Brain microvascular endothelial cell (primary cell): Measurements from ENCODE around the gene NATD1.
A peak's percentile ranks its signal among the peaks of the same experiment; 100 is the strongest.
"Not testable (repeated sequence)": the region's sequence is repeated elsewhere in the genome, so short reads cannot be mapped to it uniquely, and the experiment has no call there.

Experiments used
- DNase-seq: peaks from one replicate; pipeline ENCODE4 v3.0.0-alpha.2; 2020
- H3K27ac ChIP-seq: fragments of 250-450 bp; sonication (Bioruptor Pico); 2 replicates; pipeline ENCODE4 v1.5.1; 2020; ENCODE audit warnings: mild to moderate bottlenecking, moderate library complexity
- H3K27me3 ChIP-seq: fragments of 250-450 bp; sonication (Bioruptor Pico); replicated peaks from 2 replicates; pipeline ENCODE4 v1.5.1; 2020; ENCODE audit warnings: mild to moderate bottlenecking
- H3K36me3 ChIP-seq: fragments of 250-450 bp; sonication (Bioruptor Pico); replicated peaks from 2 replicates; pipeline ENCODE4 v1.5.1; 2020; ENCODE audit warnings: mild to moderate bottlenecking
- H3K4me3 ChIP-seq: 2 replicates; pipeline ENCODE4 v1.5.1; 2011; ENCODE audit warnings: low read depth, mild to moderate bottlenecking, control low read depth, low read length, moderate library complexity
- in situ Hi-C: cut with HindIII; loops from 2 replicates; pipeline ENCODE4 v1.10.0; 2017; ENCODE audit warnings: low sequenced_read_pairs, low pct_ligation_motif_present
- TF ChIP-seq, protein P1 (sequence below): IDR thresholded peaks from 2 replicates; pipeline ENCODE4 v1.5.1; 2011; ENCODE audit warnings: low read depth, mild to moderate bottlenecking, moderate library complexity, low read length, control low read depth, inconsistent platforms; ENCODE audit errors: missing control alignments

NATD1 gene

GRCh38 chr17:21233581-21234347 lies 19.4 kb downstream of the NATD1 start:
- no peak overlapping the region for H3K4me3 ChIP-seq
- no peaks in the 10 kb centered on the region for H3K36me3 ChIP-seq
- TF ChIP-seq, protein P1, sequence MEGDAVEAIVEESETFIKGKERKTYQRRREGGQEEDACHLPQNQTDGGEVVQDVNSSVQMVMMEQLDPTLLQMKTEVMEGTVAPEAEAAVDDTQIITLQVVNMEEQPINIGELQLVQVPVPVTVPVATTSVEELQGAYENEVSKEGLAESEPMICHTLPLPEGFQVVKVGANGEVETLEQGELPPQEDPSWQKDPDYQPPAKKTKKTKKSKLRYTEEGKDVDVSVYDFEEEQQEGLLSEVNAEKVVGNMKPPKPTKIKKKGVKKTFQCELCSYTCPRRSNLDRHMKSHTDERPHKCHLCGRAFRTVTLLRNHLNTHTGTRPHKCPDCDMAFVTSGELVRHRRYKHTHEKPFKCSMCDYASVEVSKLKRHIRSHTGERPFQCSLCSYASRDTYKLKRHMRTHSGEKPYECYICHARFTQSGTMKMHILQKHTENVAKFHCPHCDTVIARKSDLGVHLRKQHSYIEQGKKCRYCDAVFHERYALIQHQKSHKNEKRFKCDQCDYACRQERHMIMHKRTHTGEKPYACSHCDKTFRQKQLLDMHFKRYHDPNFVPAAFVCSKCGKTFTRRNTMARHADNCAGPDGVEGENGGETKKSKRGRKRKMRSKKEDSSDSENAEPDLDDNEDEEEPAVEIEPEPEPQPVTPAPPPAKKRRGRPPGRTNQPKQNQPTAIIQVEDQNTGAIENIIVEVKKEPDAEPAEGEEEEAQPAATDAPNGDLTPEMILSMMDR, result peak; percentile 1
- no peak for DNase-seq
- in situ Hi-C loops, result no loop called here
- H3K27me3 ChIP-seq, result no peaks in the 10 kb centered on the region
- no peak overlapping the region for H3K27ac ChIP-seq

DNA sequence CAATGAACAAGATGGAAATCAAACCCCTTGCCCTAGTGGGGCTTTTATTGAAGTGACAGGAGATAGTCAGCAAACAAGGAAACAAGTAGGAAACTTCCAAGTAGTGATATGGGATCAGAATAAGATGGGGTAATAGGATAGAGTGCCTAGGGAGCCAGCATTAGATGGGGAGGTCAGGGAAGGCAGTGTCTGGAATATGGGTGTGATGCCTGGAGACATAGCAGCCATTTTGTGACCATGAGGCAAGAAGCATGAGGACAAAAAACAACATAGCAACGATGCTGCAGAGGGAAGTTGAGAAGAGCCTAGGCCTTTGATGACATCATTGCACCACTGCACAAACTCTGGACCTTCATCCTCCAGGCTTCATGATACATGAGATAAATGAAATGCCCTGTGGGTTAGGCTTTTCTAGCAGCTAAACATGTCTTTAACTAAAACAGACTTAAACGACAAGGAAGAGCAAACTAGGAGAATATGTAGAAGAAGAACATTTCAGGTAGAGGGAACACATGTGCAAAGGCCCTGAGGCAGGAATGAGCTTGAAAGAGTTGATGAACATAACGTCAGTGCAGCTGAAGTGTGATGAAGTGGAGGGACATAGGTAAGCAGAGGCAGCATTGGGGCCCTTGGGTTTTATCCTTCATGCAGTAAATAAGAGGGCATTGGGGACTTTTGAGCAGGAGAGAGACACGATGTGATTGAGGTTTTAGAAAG lies 21.0 kb downstream of the NATD1 start:
- H3K27me3 ChIP-seq, result no peaks in the 10 kb centered on the region
- in situ Hi-C loops, result no loop called here
- DNase-seq, result no peak
- TF ChIP-seq, protein P1, result no peak
- H3K36me3 ChIP-seq, result no peaks in the 10 kb centered on the region
- no peak overlapping the region for H3K27ac ChIP-seq
- H3K4me3 ChIP-seq, result no peak overlapping the region

- Histone ChIP-seq H3K27ac (no peak overlapping the region), H3K4me3 (no peak overlapping the region), H3K36me3 (no peaks in the 10 kb centered on the region), H3K27me3 (no peaks in the 10 kb centered on the region)
- TF ChIP-seq, protein P1, result no peak
- no peak for DNase-seq
- in situ Hi-C loops, result no loop called here
These were observed 21.7 kb downstream of the NATD1 start for GRCh38 chr17:21231533-21231932.

- Histone ChIP-seq H3K27ac (no peak overlapping the region), H3K4me3 (no peak overlapping the region), H3K27me3 (no peaks in the 10 kb centered on the region), H3K36me3 (no peaks in the 10 kb centered on the region)
- in situ Hi-C loops, result no loop called here
- no peak for DNase-seq
- TF ChIP-seq, protein P1, result no peak
These were observed 24.4 kb downstream of the NATD1 start for GRCh38 chr17:21228845-21229244.

DNA sequence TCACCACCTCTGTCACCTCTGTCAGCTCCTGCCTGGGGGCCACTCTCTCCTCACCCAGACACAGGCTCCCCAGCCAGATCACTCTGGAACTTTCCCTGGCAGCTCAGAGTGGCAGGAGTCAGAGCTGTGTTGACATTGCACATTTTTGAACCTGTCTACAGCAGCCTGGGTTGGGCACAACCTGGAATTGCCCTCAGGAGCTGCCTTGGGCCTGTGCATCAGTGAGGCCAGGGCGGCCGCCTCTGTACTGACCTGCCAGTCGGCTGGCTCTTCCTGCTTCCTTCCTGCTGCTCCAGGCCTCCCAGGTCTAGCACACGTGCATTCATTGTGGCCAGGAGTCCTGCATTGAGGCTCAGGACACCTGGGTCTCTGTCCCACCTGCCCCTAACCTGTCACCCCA lies 25.1 kb downstream of the NATD1 start:
- TF ChIP-seq, protein P1, result no peak
- no peak for DNase-seq
- H3K27ac ChIP-seq, result no peak overlapping the region
- H3K4me3 ChIP-seq, result no peak overlapping the region
- no peaks in the 10 kb centered on the region for H3K36me3 ChIP-seq
- H3K27me3 ChIP-seq, result no peaks in the 10 kb centered on the region
- in situ Hi-C loops, result no loop called here

DNA sequence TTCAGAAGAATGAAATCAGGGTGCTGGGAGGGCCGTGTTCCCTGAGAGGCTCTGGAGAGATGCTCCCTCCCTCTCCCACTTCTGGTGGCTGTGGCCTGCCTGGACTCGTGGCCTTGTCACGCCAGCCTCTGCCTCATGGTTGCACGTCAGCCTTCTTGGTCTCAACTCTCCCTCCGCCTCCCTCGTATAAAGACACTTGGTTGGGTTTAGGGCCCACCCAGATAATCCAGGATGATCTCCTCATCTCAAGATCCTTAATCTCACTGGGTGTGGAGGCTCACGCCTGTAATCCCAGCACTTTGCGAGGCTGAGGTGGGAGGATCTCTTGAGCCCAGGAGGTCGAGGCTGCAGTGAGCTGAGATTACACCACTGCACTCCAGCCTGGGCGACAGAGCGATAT lies 25.9 kb downstream of the NATD1 start:
- DNase-seq, H3K27ac ChIP-seq, H3K4me3 ChIP-seq, H3K36me3 ChIP-seq, in situ Hi-C loops, H3K27me3 ChIP-seq: not testable (repeated sequence)
